Mesendoderm (in vitro differentiated cells): ENCODE data around the gene C1QTNF8.
A peak's percentile ranks its signal among the peaks of the same experiment; 100 is the strongest.

Experiments
- DNase-seq: peaks from one replicate; pipeline ENCODE4 v3.0.0; 2013
- H2AK5ac ChIP-seq: 2 replicates; pipeline ENCODE4 v1.6.1; 2013; ENCODE audit warnings: low read length, inconsistent platforms
- H2BK120ac ChIP-seq: 2 replicates; pipeline ENCODE4 v1.6.1; 2013; ENCODE audit warnings: low read depth, mild to moderate bottlenecking, low read length, moderate library complexity, mixed read lengths
- H2BK15ac ChIP-seq: replicated peaks from 2 replicates; pipeline ENCODE4 v1.6.1; 2013; ENCODE audit warnings: low read depth, mild to moderate bottlenecking, moderate library complexity
- H2BK5ac ChIP-seq: 2 replicates; pipeline ENCODE4 v1.6.1; 2013; ENCODE audit warnings: low read length, inconsistent platforms
- H3K18ac ChIP-seq: 2 replicates; pipeline ENCODE4 v1.6.1; 2013; ENCODE audit warnings: mild to moderate bottlenecking, low read length, mixed read lengths
- H3K23ac ChIP-seq: one replicate; pipeline ENCODE4 v1.6.1; 2013; ENCODE audit warnings: low read length
- H3K27ac ChIP-seq: 2 replicates; pipeline ENCODE4 v1.5.1; 2013; ENCODE audit warnings: low read depth, mild to moderate bottlenecking, inconsistent platforms, low read length, moderate library complexity
- H3K27me3 ChIP-seq: 2 replicates; pipeline ENCODE4 v1.6.1; 2013; ENCODE audit warnings: low read length, control low read depth, mild to moderate bottlenecking, inconsistent platforms; ENCODE audit not compliant: insufficient read depth, poor library complexity
- H3K36me3 ChIP-seq: 2 replicates; pipeline ENCODE4 v1.6.1; 2013; ENCODE audit warnings: low read length, inconsistent platforms; ENCODE audit not compliant: control insufficient read depth, insufficient read depth
- H3K4ac ChIP-seq: one replicate; pipeline ENCODE4 v1.6.1; 2013; ENCODE audit warnings: low read depth, mild to moderate bottlenecking, low read length, moderate library complexity
- H3K4me1 ChIP-seq: 2 replicates; pipeline ENCODE4 v1.6.1; 2013; ENCODE audit warnings: low read depth, low read length, inconsistent platforms; ENCODE audit not compliant: control insufficient read depth
- H3K4me2 ChIP-seq: 2 replicates; pipeline ENCODE4 v1.6.1; 2013; ENCODE audit warnings: low read length
- H3K4me3 ChIP-seq: 2 replicates; pipeline ENCODE4 v1.5.1; 2013; ENCODE audit warnings: mild to moderate bottlenecking, low read length
- H3K56ac ChIP-seq: one replicate; pipeline ENCODE4 v1.6.1; 2013; ENCODE audit warnings: low read length
- H3K79me1 ChIP-seq: 2 replicates; pipeline ENCODE4 v1.6.1; 2013; ENCODE audit warnings: low read length, inconsistent platforms
- H3K79me2 ChIP-seq: 2 replicates; pipeline ENCODE4 v1.6.1; 2013; ENCODE audit warnings: mild to moderate bottlenecking, low read length; ENCODE audit not compliant: control insufficient read depth, insufficient read depth
- H3K9ac ChIP-seq: 2 replicates; pipeline ENCODE4 v1.6.1; 2013; ENCODE audit warnings: low read length, inconsistent platforms
- H4K5ac ChIP-seq: one replicate; pipeline ENCODE4 v1.6.1; 2013; ENCODE audit warnings: low read length
- H4K8ac ChIP-seq: one replicate; pipeline ENCODE4 v1.6.1; 2013; ENCODE audit warnings: low read depth, mild to moderate bottlenecking, control low read depth, low read length, moderate library complexity
- WGBS: extraction: QIAGEN DNeasy Blood & Tissue Kit; methylation state at CpG from one replicate; pipeline ENCODE4 v1.1.7; 2013; ENCODE audit warnings: low lambda C conversion rate, missing lambda C conversion rate; ENCODE audit not compliant: insufficient coverage; ENCODE audit errors: extremely low coverage; 5-methylcytosine and 5-hydroxymethylcytosine counted together

The C1QTNF8 gene

DNA sequence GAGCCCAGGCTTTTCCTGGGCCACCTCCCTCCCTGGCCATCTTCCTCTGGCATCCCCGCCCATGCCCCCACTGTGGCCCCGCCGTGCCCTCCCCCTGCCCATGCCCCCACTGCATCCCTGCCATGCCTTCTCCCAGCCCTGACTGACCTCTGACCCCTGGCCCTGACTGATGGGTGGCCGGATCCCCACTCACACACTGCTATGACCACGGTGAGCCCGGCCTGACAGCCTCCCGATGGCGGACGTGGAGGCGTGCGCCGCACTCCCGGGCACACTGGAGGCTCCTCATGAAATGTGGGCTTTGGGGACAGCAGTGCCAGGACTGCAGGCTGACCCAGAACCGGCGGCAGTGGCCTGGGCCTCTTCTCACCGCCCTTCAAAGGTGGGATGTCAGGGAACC, 10.6 kb upstream of the C1QTNF8 start:
- Histone ChIP-seq H4K5ac (no peak overlapping the region), H3K27me3 (no peaks in the 10 kb centered on the region), H3K79me2 (no peaks in the 10 kb centered on the region), H2BK15ac (no peak overlapping the region), H3K27ac (no peak overlapping the region), H3K9ac (no peak overlapping the region), H3K79me1 (no peaks in the 10 kb centered on the region), H3K18ac (no peak overlapping the region), H2AK5ac (no peak overlapping the region), H3K4ac (no peak overlapping the region), H3K23ac (no peak overlapping the region), H2BK5ac (no peak overlapping the region), H2BK120ac (no peak overlapping the region), H3K4me3 (no peak overlapping the region), H3K4me1 (no peaks in the 10 kb centered on the region), H4K8ac (no peak overlapping the region), H3K4me2 (no peak overlapping the region), H3K56ac (no peak overlapping the region), H3K36me3 (no peaks in the 10 kb centered on the region)
- no peak for DNase-seq
- no CpG with 5 or more reads among the region's 16 CpGs for WGBS

DNA sequence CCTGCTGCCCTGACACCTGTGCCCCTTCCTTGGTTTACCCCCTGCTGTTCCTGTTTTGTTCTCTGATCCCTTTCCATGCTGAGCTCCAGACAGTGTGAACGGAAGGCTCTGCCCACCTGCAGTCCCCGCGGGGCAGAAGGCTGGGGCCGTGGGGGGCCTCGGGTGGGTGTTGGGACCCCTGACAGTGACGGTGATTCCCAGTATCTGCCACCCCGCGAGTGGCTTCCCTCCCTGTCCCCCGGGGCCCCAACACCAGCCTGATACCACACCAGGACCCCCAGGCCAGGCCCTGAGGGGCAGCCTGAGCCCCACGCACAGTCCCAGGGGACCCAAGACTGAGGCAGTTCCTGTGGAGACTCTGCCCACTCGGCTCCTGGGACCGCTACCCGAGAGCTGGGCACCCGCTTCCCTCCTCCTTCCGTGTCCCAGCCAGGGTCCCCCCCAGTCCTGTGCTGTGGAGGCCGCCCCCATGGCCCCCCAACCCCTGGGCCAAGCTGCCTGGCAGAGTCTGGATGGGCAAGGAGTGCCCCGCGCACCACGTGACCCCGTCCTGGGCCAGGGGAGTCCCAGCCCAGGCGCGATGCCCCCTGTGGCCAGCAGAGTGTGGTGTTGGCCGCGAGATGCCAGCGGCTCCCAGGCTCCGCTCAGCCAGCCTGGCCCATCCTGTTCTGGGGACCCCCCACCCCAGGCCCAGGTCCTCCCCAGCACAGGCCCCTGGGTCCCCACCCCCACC, 10.0 kb upstream of the C1QTNF8 start:
- no CpG with 5 or more reads among the region's 26 CpGs for WGBS
- H3K79me2 ChIP-seq = no peaks in the 10 kb centered on the region
- no peak overlapping the region for H4K5ac ChIP-seq
- H3K4me2 ChIP-seq = no peak overlapping the region
- no peak overlapping the region for H3K9ac ChIP-seq
- H2BK5ac ChIP-seq = no peak overlapping the region
- H3K56ac ChIP-seq = no peak overlapping the region
- H3K27ac ChIP-seq = no peak overlapping the region
- H3K4ac ChIP-seq = no peak overlapping the region
- no peak overlapping the region for H2AK5ac ChIP-seq
- H3K18ac ChIP-seq = no peak overlapping the region
- H3K36me3 ChIP-seq = no peaks in the 10 kb centered on the region
- H2BK15ac ChIP-seq = no peak overlapping the region
- no peak overlapping the region for H3K4me3 ChIP-seq
- no peaks in the 10 kb centered on the region for H3K79me1 ChIP-seq
- H3K27me3 ChIP-seq = no peaks in the 10 kb centered on the region
- H4K8ac ChIP-seq = no peak overlapping the region
- peak; percentile 57 for DNase-seq
- no peaks in the 10 kb centered on the region for H3K4me1 ChIP-seq
- H3K23ac ChIP-seq = no peak overlapping the region
- H2BK120ac ChIP-seq = no peak overlapping the region

DNA sequence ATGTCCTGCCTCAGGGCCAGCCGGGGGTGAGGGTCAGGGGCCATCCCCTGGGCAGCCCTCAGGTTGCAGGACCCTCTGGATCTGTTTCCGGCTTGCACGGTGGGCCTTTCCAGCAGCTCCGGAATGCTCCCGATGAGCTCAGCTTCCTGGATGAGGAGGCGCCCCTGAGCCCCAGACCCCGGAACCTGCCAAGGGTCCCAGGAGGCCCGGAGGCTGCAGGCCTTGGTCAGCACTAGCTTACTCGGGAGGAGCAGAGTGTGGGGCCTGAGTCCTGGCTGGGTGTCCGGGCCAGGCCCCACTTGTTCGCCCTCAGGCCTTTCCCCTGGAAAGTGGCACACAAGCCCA, 7.6 kb upstream of the C1QTNF8 start:
- no peak overlapping the region for H4K8ac ChIP-seq
- H3K56ac ChIP-seq = peak overlapping the region; percentile 85
- WGBS = no CpG with 5 or more reads among the region's 11 CpGs
- no peak overlapping the region for H3K4me3 ChIP-seq
- no peak overlapping the region for H3K4me2 ChIP-seq
- H2BK120ac ChIP-seq = no peak overlapping the region
- no peak overlapping the region for H2BK15ac ChIP-seq
- H4K5ac ChIP-seq = no peak overlapping the region
- no peaks in the 10 kb centered on the region for H3K4me1 ChIP-seq
- H3K18ac ChIP-seq = no peak overlapping the region
- no peak overlapping the region for H2BK5ac ChIP-seq
- H3K79me2 ChIP-seq = no peaks in the 10 kb centered on the region
- no peak overlapping the region for H3K4ac ChIP-seq
- no peaks in the 10 kb centered on the region for H3K36me3 ChIP-seq
- H3K27me3 ChIP-seq = no peaks in the 10 kb centered on the region
- no peak overlapping the region for H2AK5ac ChIP-seq
- no peak overlapping the region for H3K27ac ChIP-seq
- DNase-seq = no peak
- peak overlapping the region; percentile 64 for H3K9ac ChIP-seq
- no peaks in the 10 kb centered on the region for H3K79me1 ChIP-seq
- no peak overlapping the region for H3K23ac ChIP-seq

DNA sequence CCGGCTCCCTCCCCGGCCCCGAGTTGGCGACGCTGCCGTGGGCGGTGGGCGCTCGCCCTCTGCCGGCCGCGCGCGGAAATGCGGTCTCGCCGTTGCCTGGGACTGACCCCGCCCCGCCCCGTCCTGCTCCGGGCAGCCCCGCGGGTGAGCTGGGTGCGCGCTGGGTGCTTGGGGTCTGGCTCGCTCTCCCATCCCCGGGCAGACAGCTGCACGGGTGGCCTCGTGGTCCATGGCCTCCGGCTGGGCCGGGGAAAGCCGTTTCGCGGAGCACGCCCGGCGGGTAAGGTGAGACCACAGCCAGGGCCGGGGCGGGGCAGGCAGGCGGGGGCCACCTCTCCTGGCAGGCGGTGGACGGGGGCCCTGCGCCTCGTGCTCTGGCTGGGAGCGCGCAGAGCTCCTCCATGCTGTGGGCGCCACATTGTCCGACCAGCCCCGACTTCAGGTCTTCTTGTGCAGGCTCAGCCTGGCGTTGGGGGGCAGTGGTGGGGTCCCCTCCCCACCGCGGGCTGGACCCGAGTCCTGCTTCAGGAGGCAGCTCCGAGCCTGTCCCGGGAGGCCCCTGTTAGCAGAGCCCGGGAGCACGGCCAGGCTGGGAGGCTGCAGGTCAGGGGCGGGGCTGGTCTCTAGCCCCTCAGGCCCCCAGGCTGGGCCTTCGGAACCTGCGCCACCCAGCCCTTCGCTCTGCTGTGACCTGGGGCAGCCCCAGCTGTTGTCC, 7.0 kb upstream of the C1QTNF8 start:
- Histone ChIP-seq H3K4ac (no peak overlapping the region), H3K27me3 (no peaks in the 10 kb centered on the region), H2BK5ac (no peak overlapping the region), H2BK15ac (no peak overlapping the region), H2AK5ac (no peak overlapping the region), H3K4me1 (no peaks in the 10 kb centered on the region), H3K4me2 (peak overlapping the region; percentile 95), H3K79me2 (no peaks in the 10 kb centered on the region), H3K56ac (peak overlapping the region; percentile 85), H3K23ac (peak overlapping the region; percentile 80), H2BK120ac (no peak overlapping the region), H4K8ac (no peak overlapping the region), H3K9ac (peak overlapping the region; percentile 64), H3K27ac (no peak overlapping the region), H3K4me3 (peak overlapping the region; percentile 46), H3K79me1 (no peaks in the 10 kb centered on the region), H3K36me3 (no peaks in the 10 kb centered on the region), H4K5ac (no peak overlapping the region), H3K18ac (no peak overlapping the region)
- DNase-seq = peak; percentile 43
- WGBS = no CpG with 5 or more reads among the region's 61 CpGs

DNA sequence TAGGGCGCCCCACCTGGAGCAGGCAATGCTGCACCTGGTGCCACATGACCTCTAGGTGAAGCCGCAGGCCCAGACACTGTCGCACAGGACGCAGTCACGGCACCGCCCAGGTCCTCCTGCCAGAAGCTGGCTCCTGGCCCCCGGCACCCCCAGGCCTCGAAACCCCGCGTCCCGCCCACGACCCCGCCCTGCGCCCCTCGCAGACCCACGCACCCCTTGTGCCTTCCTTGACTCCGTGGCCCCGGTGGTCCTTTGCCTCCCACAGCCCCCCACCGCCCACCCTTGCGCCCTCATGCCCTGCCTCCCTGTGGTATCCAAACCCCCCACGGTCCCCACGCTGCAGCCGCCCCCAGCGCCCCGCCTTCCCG, 6.3 kb upstream of the C1QTNF8 start:
- Histone ChIP-seq H2AK5ac (no peak overlapping the region), H3K27ac (no peak overlapping the region), H2BK120ac (no peak overlapping the region), H3K4ac (no peak overlapping the region), H4K8ac (no peak overlapping the region), H3K4me1 (no peaks in the 10 kb centered on the region), H3K18ac (no peak overlapping the region), H3K56ac (no peak overlapping the region), H3K79me2 (no peaks in the 10 kb centered on the region), H3K4me3 (no peak overlapping the region), H3K27me3 (no peaks in the 10 kb centered on the region), H3K23ac (no peak overlapping the region), H3K36me3 (no peaks in the 10 kb centered on the region), H2BK15ac (no peak overlapping the region), H3K79me1 (no peaks in the 10 kb centered on the region), H4K5ac (no peak overlapping the region), H3K9ac (no peak overlapping the region), H3K4me2 (no peak overlapping the region), H2BK5ac (no peak overlapping the region)
- no peak for DNase-seq
- WGBS = no CpG with 5 or more reads among the region's 26 CpGs
